SU-DHL-6 (cell line): ENCODE results near the gene BRD4.

ENCODE experiments used
- CTCF ChIP-seq: fragments of 200-600 bp; sonication (generic); IDR thresholded peaks from one replicate; pipeline ENCODE4 v1.5.1; 2017; ENCODE audit warnings: antibody characterized with exemption, mild to moderate bottlenecking, low read length, moderate library complexity; ENCODE audit not compliant: insufficient read depth, poor library complexity, severe bottlenecking
- EZH2phosphoT487 ChIP-seq: fragments of 200-600 bp; sonication (generic), shearing (Covaris generic); conservative IDR thresholded peaks from 2 replicates; pipeline ENCODE4 v1.6.1; 2018; ENCODE audit warnings: mild to moderate bottlenecking, antibody characterized with exemption, low read length, moderate library complexity, mixed read lengths

DNA sequence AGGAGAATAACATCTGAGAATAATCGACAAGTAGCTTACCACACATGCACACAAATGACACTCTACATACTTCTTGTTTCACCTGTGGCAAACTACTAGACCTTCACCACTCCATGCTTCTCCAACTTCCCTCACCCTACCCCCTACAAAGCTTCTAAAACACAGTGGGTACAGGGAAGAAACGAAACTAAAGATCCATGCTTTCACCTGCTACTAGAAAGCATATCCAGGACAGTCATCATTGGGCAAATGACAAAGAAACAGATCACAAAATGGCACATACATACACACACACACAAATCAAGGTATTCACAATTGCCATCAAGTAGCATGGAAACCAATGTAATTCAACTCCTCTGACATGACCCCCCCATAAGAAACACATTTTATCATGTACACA, 10.6 kb downstream of the BRD4 start:
- TF ChIP-seq CTCF (no peak), EZH2phosphoT487 (no peak)
